C4-2B (cell line): Measurements from ENCODE around the gene ALDH3A2.

ENCODE experiments used
- H3K27ac ChIP-seq: fragments of 450-650 bp; 2 replicates; pipeline ENCODE4 v1.5.1; 2017
- CTCF ChIP-seq: fragments of 450-650 bp; conservative IDR thresholded peaks from 2 replicates; pipeline ENCODE4 v1.5.1; 2017; ENCODE audit warnings: mild to moderate bottlenecking
- ZFX ChIP-seq: fragments of 450-650 bp; IDR thresholded peaks from 2 replicates; pipeline ENCODE4 v1.6.1; 2017

Gene ALDH3A2

GRCh38 chr17:19644493-19645210, 3.9 kb upstream of the ALDH3A2 start:
- H3K27ac ChIP-seq = peak overlapping the region; percentile 64
- no peak for TF ChIP-seq ZFX
- TF ChIP-seq CTCF = no peak

- TF ChIP-seq CTCF (peak; percentile 66), ZFX (no peak)
- H3K27ac ChIP-seq = no peak overlapping the region
Observed at GRCh38 chr17:19645734-19646201, 2.8 kb upstream of the ALDH3A2 start.

GRCh38 chr17:19646788-19647696, 1.5 kb upstream of the ALDH3A2 start:
- TF ChIP-seq ZFX = no peak
- TF ChIP-seq CTCF = no peak
- peak overlapping the region; percentile 88; the same call in 1 of the 2 replicates for H3K27ac ChIP-seq

GRCh38 chr17:19647697-19648474, 665 bp upstream of the ALDH3A2 start:
- H3K27ac ChIP-seq = peak overlapping the region; percentile 88
- TF ChIP-seq CTCF (no peak), ZFX (no peak)

GRCh38 chr17:19649274-19649541, 657 bp downstream of the ALDH3A2 start:
- H3K27ac ChIP-seq = peak overlapping the region; percentile 88
- TF ChIP-seq CTCF = no peak
- TF ChIP-seq ZFX = no peak

GRCh38 chr17:19650826-19651225, 2.3 kb downstream of the ALDH3A2 start:
- H3K27ac ChIP-seq = peak overlapping the region; percentile 68; the same call in 1 of the 2 replicates
- TF ChIP-seq CTCF (no peak), ZFX (no peak)
